GM18508 (cell line): ENCODE measurements around the gene YWHAG.
A peak's percentile ranks its signal among the peaks of the same experiment; 100 is the strongest.
"Not testable (repeated sequence)": the region's sequence is repeated elsewhere in the genome, so short reads cannot be mapped to it uniquely, and the experiment has no call there.

Experiments used
- ATAC-seq: cut with Tn5 transposase; IDR thresholded peaks from one replicate; pipeline ENCODE4 v1.9.1; 2021; ENCODE audit warnings: moderate number of reproducible peaks; ENCODE audit not compliant: insufficient read depth, unreplicated experiment

The YWHAG gene

GRCh38 chr7:76358481-76359110, at the start of gene YWHAG:
Gene YWHAG, minus strand, starts transcription at chr7:76358991. Its CDS starts 183 bp downstream, at chr7:76358808.
- peak; percentile 36 for ATAC-seq

- no peak for ATAC-seq
These were observed 49.4 kb upstream of the YWHAG start for GRCh38 chr7:76408121-76408560.

- ATAC-seq: no peak
These were observed 48.9 kb upstream of the YWHAG start for GRCh38 chr7:76407718-76408117.

- no peak for ATAC-seq
These were observed 46.9 kb upstream of the YWHAG start for GRCh38 chr7:76405738-76406137.

DNA sequence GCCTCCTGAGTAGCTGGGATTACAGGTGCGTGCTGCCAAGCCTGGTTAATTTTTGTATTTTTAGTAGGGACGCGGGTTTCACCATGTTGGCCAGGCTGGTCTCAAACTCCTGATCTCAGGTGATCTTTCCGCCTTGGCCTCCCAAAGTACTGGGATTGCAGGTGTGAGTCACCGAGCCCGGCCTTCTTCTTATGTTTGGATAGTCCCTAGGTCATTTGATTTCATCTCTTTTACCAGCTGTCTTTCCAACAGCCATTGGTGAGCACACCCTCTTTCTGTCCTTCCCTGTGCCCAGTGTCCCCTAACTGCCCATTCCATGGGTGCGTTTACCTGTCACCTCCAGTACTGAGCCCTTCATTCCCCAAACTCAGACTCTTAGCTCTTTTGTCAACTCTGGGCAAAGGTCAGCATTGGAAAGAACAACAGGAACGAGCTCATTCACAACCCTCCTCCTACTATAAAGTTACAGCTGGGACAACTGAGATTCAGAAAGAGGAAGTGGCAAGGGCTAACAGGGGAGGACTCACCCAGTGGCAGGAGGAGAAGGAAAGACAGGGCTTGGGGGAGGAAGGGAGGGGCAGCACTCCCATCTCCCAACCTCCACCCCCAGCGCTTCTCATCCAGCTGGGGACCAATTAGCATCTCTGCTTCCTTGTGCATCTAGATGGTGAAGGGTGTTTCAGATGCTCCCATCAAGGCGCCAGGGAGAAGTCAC, 45.1 kb upstream of the YWHAG start:
- no peak for ATAC-seq

- not testable (repeated sequence) for ATAC-seq
These were observed 44.3 kb upstream of the YWHAG start for GRCh38 chr7:76403097-76403496.

- ATAC-seq: no peak
These were observed 41.5 kb upstream of the YWHAG start for GRCh38 chr7:76400248-76400647.

- no peak for ATAC-seq
These were observed 38.8 kb upstream of the YWHAG start for GRCh38 chr7:76397409-76398183.

GRCh38 chr7:76396864-76397263, 38.1 kb upstream of the YWHAG start:
- no peak for ATAC-seq

- ATAC-seq: no peak
These were observed 37.4 kb upstream of the YWHAG start for GRCh38 chr7:76395965-76396726.

DNA sequence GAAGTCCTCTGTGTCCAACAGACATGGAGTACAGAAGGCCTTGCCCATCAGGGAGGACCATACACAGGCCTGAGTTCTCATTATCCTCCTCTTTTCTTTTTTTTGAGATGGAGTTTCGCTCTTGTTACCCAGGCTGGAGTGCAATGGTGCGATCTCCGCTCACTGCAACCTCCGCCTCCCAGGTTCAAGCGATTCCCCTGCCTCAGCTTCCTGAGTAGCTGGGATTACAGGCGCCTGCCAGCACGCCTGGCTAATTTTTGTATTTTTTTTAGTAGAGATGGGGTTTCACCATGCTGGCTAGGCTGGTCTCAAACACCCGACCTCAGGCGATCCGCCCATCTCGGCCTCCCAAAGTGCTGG, 36.8 kb upstream of the YWHAG start:
- ATAC-seq: not testable (repeated sequence)

GRCh38 chr7:76394957-76395356, 36.2 kb upstream of the YWHAG start:
- ATAC-seq: no peak

GRCh38 chr7:76393116-76394031, 34.6 kb upstream of the YWHAG start:
- peak; percentile 66 for ATAC-seq

DNA sequence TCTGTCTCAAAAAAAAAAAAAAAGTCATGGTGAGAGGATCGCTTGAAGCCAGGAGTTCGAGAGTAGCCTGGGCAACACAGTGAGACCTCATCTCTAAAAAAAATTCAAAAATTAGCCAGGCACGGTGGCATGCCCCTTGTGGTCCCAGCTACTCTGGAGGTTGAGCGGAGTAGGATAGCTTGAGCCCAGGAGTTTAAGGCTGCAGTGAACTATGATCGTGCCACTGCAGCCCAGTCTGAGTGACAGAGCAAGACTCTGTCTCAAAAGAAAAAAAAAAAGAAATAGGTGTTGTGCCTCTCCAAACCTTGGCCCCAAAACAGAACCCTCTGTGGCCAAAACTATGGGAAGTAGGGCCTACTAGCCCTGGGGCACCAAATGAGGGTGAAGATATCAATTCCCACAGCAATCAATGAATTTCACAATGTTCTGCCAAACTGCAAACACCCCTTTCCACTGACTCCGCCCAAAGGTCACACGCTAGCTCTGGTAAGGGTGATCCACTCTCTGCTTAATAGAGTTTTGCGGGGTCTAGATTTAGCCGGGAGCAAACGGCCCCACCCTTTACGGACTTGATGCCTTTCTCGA, 33.8 kb upstream of the YWHAG start:
- ATAC-seq: no peak

GRCh38 chr7:76390092-76390491, 31.3 kb upstream of the YWHAG start:
- no peak for ATAC-seq

- ATAC-seq: not testable (repeated sequence)
These were observed 29.0 kb upstream of the YWHAG start for GRCh38 chr7:76387789-76388188.

GRCh38 chr7:76386691-76387260, 28.0 kb upstream of the YWHAG start:
- no peak for ATAC-seq

DNA sequence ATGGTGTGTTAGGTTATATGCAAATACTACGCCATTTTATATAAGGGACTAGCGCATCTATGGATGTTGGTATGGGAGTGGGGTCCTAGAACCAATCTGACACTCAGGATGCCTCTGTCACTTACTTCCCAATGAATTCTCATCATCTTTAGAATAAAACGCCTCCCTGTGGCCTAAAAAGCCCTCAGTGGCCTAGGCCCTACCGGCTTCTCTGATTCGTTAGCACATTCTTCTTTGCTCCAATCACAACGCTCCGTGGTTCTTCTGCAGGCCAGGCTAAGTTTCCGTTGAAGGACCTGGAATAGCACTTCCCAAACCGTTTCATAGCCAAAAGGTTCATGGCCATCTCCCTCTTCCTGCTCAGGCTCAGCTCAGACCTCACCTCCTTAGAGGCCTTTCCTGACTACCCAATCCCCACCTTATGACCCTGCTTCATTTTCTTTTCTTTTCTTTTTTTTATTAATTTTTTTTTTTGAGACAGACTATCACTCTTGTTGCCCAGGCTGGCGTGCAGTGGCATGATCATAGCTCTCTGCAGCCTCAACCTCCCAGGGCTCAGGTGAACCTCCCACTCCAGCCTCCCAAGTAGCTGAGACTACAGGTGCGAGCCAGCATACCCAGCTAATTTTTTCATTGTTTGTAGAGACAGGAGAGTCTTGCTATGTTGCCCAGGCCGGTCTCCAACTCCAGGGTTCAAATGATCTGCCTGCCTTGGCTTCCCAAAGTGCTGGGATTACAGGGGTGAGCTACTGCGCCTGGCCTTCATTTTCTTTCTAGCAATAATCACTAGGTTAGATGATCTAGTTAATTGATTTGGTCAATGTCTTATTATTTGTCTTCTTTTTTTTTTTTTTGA, 24.5 kb upstream of the YWHAG start:
- ATAC-seq: no peak
